ENCODE measurements around the gene METTL23.
"Not testable (repeated sequence)": the region's sequence is repeated elsewhere in the genome, so short reads cannot be mapped to it uniquely, and the experiment has no call there.

Gene METTL23

GRCh38 chr17:76710863-76711611 is 15.6 kb upstream of the METTL23 start, which contains the start of gene MXRA7:
TSS of gene MXRA7 (minus strand) at chr17:76710965. CDS start at chr17:76710946, 19 bp downstream.
- DNase-seq (ENCODE audit: low spot score) = peak; percentile 87
- TF ChIP-seq CTCF (IDR thresholded peaks at IDR 0.05; ENCODE audit: extremely low read depth, missing control alignments) = no peak

GRCh38 chr17:76712321-76712720 is 14.3 kb upstream of the METTL23 start:
- not testable (repeated sequence) for DNase-seq (ENCODE audit: low spot score)

- no peak for DNase-seq (ENCODE audit: low spot score)
- no peak for TF ChIP-seq CTCF (IDR thresholded peaks at IDR 0.05; ENCODE audit: extremely low read depth, missing control alignments)
Observed at GRCh38 chr17:76713765-76714164, 12.9 kb upstream of the METTL23 start.

- TF ChIP-seq CTCF (IDR thresholded peaks at IDR 0.05; ENCODE audit: extremely low read depth, missing control alignments) = no peak
- no peak for DNase-seq (ENCODE audit: low spot score)
Observed at GRCh38 chr17:76714336-76714735, 12.3 kb upstream of the METTL23 start.

- DNase-seq (ENCODE audit: low spot score) = peak; percentile 70
- peak; percentile 56 for TF ChIP-seq CTCF (IDR thresholded peaks at IDR 0.05; ENCODE audit: extremely low read depth, missing control alignments)
Observed at GRCh38 chr17:76714822-76715495, 11.7 kb upstream of the METTL23 start.

- TF ChIP-seq CTCF (IDR thresholded peaks at IDR 0.05; ENCODE audit: extremely low read depth, missing control alignments) = no peak
- no peak for DNase-seq (ENCODE audit: low spot score)
Observed at GRCh38 chr17:76715496-76715830, 11.2 kb upstream of the METTL23 start.

- no peak for TF ChIP-seq CTCF (IDR thresholded peaks at IDR 0.05; ENCODE audit: extremely low read depth, missing control alignments)
- no peak for DNase-seq (ENCODE audit: low spot score)
Observed at GRCh38 chr17:76716146-76716838, 10.3 kb upstream of the METTL23 start.
